Gastroesophageal sphincter (tissue), 4 donors: ENCODE results near the gene NAPSA. TPM values are rescaled to one million over a fixed set of nuclear protein-coding genes. Genes with fewer than 3 reads are reported as not detected.
"Not testable (repeated sequence)": the region's sequence is repeated elsewhere in the genome, so short reads cannot be mapped to it uniquely, and the experiment has no call there.

Source experiments
- ATAC-seq: fragments of 150-250 bp; one replicate; pipeline ENCODE4 v1.9.1; 2016; ENCODE audit warnings: mild to moderate bottlenecking, moderate library complexity
- H3K27ac ChIP-seq, 4 donors: fragments of 200-600 bp; sonication (generic) in 3 of 4; 1 replicate in 3 of 4; 2 replicates in 1 of 4; pipeline ENCODE4 v1.5.1; 2016 to 2019
- H3K27me3 ChIP-seq: fragments of 200-600 bp; sonication (generic); one replicate; pipeline ENCODE4 v1.5.1; 2019
- H3K36me3 ChIP-seq, 2 donors: fragments of 200-600 bp; sonication (generic); one replicate each; pipeline ENCODE4 v1.5.1; 2019; ENCODE audit warnings: control low read depth in 1 of 2
- H3K4me1 ChIP-seq, 3 donors: fragments of 200-600 bp; sonication (generic); 1 replicate in 2 of 3; 2 replicates in 1 of 3; pipeline ENCODE4 v1.5.1; 2016 to 2019; ENCODE audit warnings: control low read depth in 2 of 3
- H3K4me3 ChIP-seq, 2 donors: fragments of 200-600 bp; sonication (generic); one replicate each; pipeline ENCODE4 v1.5.1; 2019; ENCODE audit warnings: mild to moderate bottlenecking in 1 of 2, moderate library complexity in 1 of 2
- H3K9me3 ChIP-seq, 3 donors: fragments of 200-600 bp; sonication (generic); one replicate each; pipeline ENCODE4 v1.5.1; 2017 to 2019; ENCODE audit warnings: control low read depth in 2 of 3
- CTCF ChIP-seq, 4 experiments: fragments of 200-600 bp in 2 of 4; fragments of 450-650 bp in 2 of 4; sonication (generic) in 1 of 4; IDR thresholded peaks; one replicate each; pipeline ENCODE4 v1.5.1; 2017 to 2019; ENCODE audit warnings: antibody characterized with exemption in 4 of 4, mild to moderate bottlenecking in 2 of 4, moderate library complexity in 2 of 4
- EP300 ChIP-seq: sonication (generic); formaldehyde crosslinking; IDR thresholded peaks from one replicate; pipeline ENCODE4 v1.6.1; 2017; ENCODE audit warnings: antibody characterized with exemption, mild to moderate bottlenecking
- POLR2A ChIP-seq, 2 donors: fragments of 450-650 bp; IDR thresholded peaks; one replicate each; pipeline ENCODE4 v1.6.1; 2017; ENCODE audit warnings: antibody characterized with exemption in 2 of 2, mild to moderate bottlenecking in 2 of 2, moderate library complexity in 1 of 2
- POLR2AphosphoS5 ChIP-seq: sonication (generic); formaldehyde crosslinking; IDR thresholded peaks from one replicate; pipeline ENCODE4 v1.6.1; 2017; ENCODE audit warnings: antibody characterized with exemption
- WGBS, 2 donors: methylation state at CpG; one replicate each; pipeline ENCODE4 v1.1.5; 2018; ENCODE audit warnings: low coverage in 1 of 2; 5-methylcytosine and 5-hydroxymethylcytosine counted together
- total RNA-seq, 4 donors: library from RNA; depleted of rRNA; stranded (reverse); fragments of >200 nt; gene quantifications; one replicate each; pipeline ENCODE4 v1.1.0, GENCODE V29; 2016

The NAPSA gene
- total RNA-seq, 4 donors from 2014 or later, result 1.0 TPM; not detected in 3

- H3K4me3 ChIP-seq, result no peak overlapping the region
- TF ChIP-seq POLR2A (IDR thresholded peaks at IDR 0.05) (no peak), EP300 (no peak), POLR2AphosphoS5 (no peak), CTCF (IDR thresholded peaks at IDR 0.05) (no peak)
- H3K36me3 ChIP-seq, result no peaks in the 10 kb centered on the region
- peaks cover 0 to 23% (median 0%) of the 10 kb centered on the region in 3 donors for H3K4me1 ChIP-seq
- no peaks in the 10 kb centered on the region for H3K9me3 ChIP-seq
- peaks cover 24% of the 10 kb centered on the region for H3K27me3 ChIP-seq
- WGBS, 2 donors, result 93% methylated on average over 3 of the region's 11 CpGs; no CpG with 5 or more reads in 1 of the 2 donors
- no peak overlapping the region for H3K27ac ChIP-seq
- no peak for ATAC-seq
Observed at GRCh38 chr19:50359328-50359818, 6.1 kb downstream of the NAPSA start.

GRCh38 chr19:50358483-50359327, 6.7 kb downstream of the NAPSA start:
- Histone ChIP-seq H3K27ac (peak overlapping the region in 3 of 4 donors; percentile 83 to 85 (median 85)), H3K9me3 (no peaks in the 10 kb centered on the region), H3K4me3 (peak overlapping the region; percentile 5 to 53), H3K36me3 (no peaks in the 10 kb centered on the region), H3K27me3 (peaks cover 24% of the 10 kb centered on the region), H3K4me1 (peaks cover 0 to 23% (median 0%) of the 10 kb centered on the region in 3 donors)
- peak; percentile 38 for ATAC-seq
- 46% methylated on average over 17 of the region's 54 CpGs; no CpG with 5 or more reads in 1 of the 2 donors for WGBS, 2 donors
- TF ChIP-seq EP300 (no peak), POLR2AphosphoS5 (peak; percentile 62)

- ATAC-seq, result peak; percentile 84
- Histone ChIP-seq H3K9me3 (no peaks in the 10 kb centered on the region), H3K4me1 (peaks cover 0 to 23% (median 0%) of the 10 kb centered on the region in 3 donors), H3K4me3 (peak overlapping the region; percentile 50 to 53), H3K27ac (peak overlapping the region; percentile 76 to 85 (median 84)), H3K36me3 (no peaks in the 10 kb centered on the region), H3K27me3 (peaks cover 24% of the 10 kb centered on the region)
- TF ChIP-seq POLR2AphosphoS5 (no peak), POLR2A (IDR thresholded peaks at IDR 0.05) (peak in 1 of 2 donors; percentile 18), EP300 (no peak), CTCF (IDR thresholded peaks at IDR 0.05) (peak; percentile 82 to 97 (median 92))
- 20% methylated on average over 2 of the region's 54 CpGs; no CpG with 5 or more reads in 1 of the 2 donors for WGBS, 2 donors
Observed at GRCh38 chr19:50357178-50358100, 8.0 kb downstream of the NAPSA start.

GRCh38 chr19:50356691-50357177, 8.7 kb downstream of the NAPSA start:
- peaks cover 26% of the 10 kb centered on the region for H3K27me3 ChIP-seq
- H3K27ac ChIP-seq, result peak overlapping the region in 2 of 4 donors; percentile 83 to 85
- no peaks in the 10 kb centered on the region for H3K36me3 ChIP-seq
- TF ChIP-seq CTCF (IDR thresholded peaks at IDR 0.05), result no peak
- TF ChIP-seq POLR2AphosphoS5, result no peak
- TF ChIP-seq EP300, result no peak
- TF ChIP-seq POLR2A (IDR thresholded peaks at IDR 0.05), result no peak
- WGBS, 2 donors, result 7 to 34% methylated on average over 7 to 12 of the region's 13 CpGs
- H3K4me3 ChIP-seq, result peak overlapping the region in 1 of 2 donors; percentile 53
- H3K9me3 ChIP-seq, result no peaks in the 10 kb centered on the region
- ATAC-seq, result no peak
- peaks cover 0 to 23% (median 0%) of the 10 kb centered on the region in 3 donors for H3K4me1 ChIP-seq

GRCh38 chr19:50353487-50353880, 12.0 kb downstream of the NAPSA start:
- peaks cover 37% of the 10 kb centered on the region for H3K27me3 ChIP-seq
- H3K36me3 ChIP-seq, H3K9me3 ChIP-seq, ATAC-seq, H3K27ac ChIP-seq, H3K4me3 ChIP-seq: not testable (repeated sequence)
- peaks cover 0 to 19% (median 0%) of the 10 kb centered on the region in 3 donors for H3K4me1 ChIP-seq
- 85 to 100% methylated on average over 1 to 7 of the region's 7 CpGs for WGBS, 2 donors
